Stimulated activated CD4-positive, alpha-beta T cell treated with anti-CD3 and anti-CD28 coated beads, TNF-alpha, amount 100 ng/mL, for 4 hours (primary cell): ENCODE data around the gene COL4A1.

Experiments used
- DNase-seq, 3 experiments: peaks; one replicate each; pipeline ENCODE4 v3.0.0-alpha.2; 2020; ENCODE audit warnings: low read depth in 3 of 3

COL4A1 gene

GRCh38 chr13:110275931-110276552 is 30.9 kb downstream of the COL4A1 start:
- DNase-seq: no peak

- DNase-seq: no peak
Observed at GRCh38 chr13:110274687-110275086, 32.3 kb downstream of the COL4A1 start.

GRCh38 chr13:110273254-110273653 is 33.7 kb downstream of the COL4A1 start:
- DNase-seq: no peak

- no peak for DNase-seq
Observed at GRCh38 chr13:110272651-110273050, 34.3 kb downstream of the COL4A1 start.

GRCh38 chr13:110272227-110272626 is 34.7 kb downstream of the COL4A1 start:
- DNase-seq: no peak

- DNase-seq: no peak
Observed at GRCh38 chr13:110271313-110271712, 35.6 kb downstream of the COL4A1 start.

GRCh38 chr13:110270507-110270906 is 36.5 kb downstream of the COL4A1 start:
- no peak for DNase-seq

- no peak for DNase-seq
Observed at GRCh38 chr13:110269509-110270185, 37.3 kb downstream of the COL4A1 start.

- no peak for DNase-seq
Observed at GRCh38 chr13:110268576-110269185, 38.3 kb downstream of the COL4A1 start.

GRCh38 chr13:110268061-110268460 is 38.9 kb downstream of the COL4A1 start:
- DNase-seq: no peak

GRCh38 chr13:110266983-110267382 is 40.0 kb downstream of the COL4A1 start:
- no peak for DNase-seq

- no peak for DNase-seq
Observed at GRCh38 chr13:110266431-110266809, 40.5 kb downstream of the COL4A1 start.

- DNase-seq: no peak
Observed at GRCh38 chr13:110265682-110266430, 41.1 kb downstream of the COL4A1 start.

- DNase-seq: no peak
Observed at GRCh38 chr13:110265341-110265681, 41.6 kb downstream of the COL4A1 start.

GRCh38 chr13:110264685-110265275 is 42.2 kb downstream of the COL4A1 start:
- no peak for DNase-seq

- DNase-seq: no peak
Observed at GRCh38 chr13:110263888-110264287, 43.1 kb downstream of the COL4A1 start.

GRCh38 chr13:110263404-110263803 is 43.6 kb downstream of the COL4A1 start:
- DNase-seq: no peak

GRCh38 chr13:110262508-110263291 is 44.3 kb downstream of the COL4A1 start:
- DNase-seq: no peak

GRCh38 chr13:110262082-110262436 is 44.9 kb downstream of the COL4A1 start:
- no peak for DNase-seq

GRCh38 chr13:110261166-110262081 is 45.5 kb downstream of the COL4A1 start:
- DNase-seq: no peak
